H1 (cell line): ENCODE measurements around the gene SLC35A2.

Source experiments
- CTCF ChIP-seq, 3 experiments: IDR thresholded peaks; 1 replicate in 2 of 3; 2 replicates in 1 of 3; pipeline versions ENCODE4 v1.5.1 to v1.6.1; 2011; ENCODE audit warnings: low read length in 3 of 3, mild to moderate bottlenecking in 3 of 3, inconsistent platforms in 2 of 3, low read depth in 1 of 3, moderate library complexity in 1 of 3; ENCODE audit not compliant: insufficient read depth in 1 of 3; ENCODE audit errors: control extremely low read depth in 1 of 3
- SAP30 ChIP-seq: fragments of 300-600 bp; sonication (generic); IDR thresholded peaks from 2 replicates; pipeline ENCODE4 v1.7.1; 2012; ENCODE audit warnings: low read length, moderate library complexity, mild to moderate bottlenecking, inconsistent platforms; ENCODE audit not compliant: insufficient read depth, insufficient replicate concordance

DNA sequence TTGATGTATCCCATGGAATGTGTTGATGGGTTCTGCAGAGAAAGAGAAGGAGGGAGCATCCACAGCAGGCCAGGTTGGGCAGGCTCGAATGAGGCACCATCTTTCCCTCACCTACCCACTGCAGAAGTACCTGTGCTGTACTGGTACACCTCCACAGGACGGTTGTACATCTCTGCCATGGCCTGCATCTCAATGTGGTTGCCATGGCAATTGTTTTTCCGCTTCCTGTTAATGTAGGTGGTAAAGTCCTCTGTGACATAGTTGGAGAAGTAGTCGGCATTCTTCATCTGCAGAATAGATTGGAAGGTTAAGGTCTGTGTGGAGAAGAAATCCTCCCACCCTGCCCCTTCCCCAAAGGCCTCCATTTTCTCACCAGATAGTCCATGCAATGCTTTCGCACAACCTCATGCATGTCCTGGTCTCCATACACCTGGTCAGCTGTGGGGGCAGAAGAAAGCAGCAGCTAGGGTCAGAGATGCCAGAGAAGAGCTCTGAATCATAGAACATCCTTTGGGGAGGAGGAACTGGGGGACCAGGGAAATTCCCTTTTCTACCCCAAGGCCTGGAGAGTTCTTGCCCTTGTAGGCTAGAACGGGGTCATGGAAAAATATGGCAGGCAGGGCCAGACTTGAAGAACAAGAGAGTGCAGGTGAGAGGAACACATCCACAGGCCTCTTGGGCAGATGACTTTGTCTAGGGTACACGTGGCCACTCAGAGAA lies 23.3 kb upstream of the SLC35A2 start:
- no peak for TF ChIP-seq SAP30
- TF ChIP-seq CTCF (IDR thresholded peaks at IDR 0.05; ENCODE audit: control extremely low read depth in 1 of 3, insufficient read depth in 1 of 3, low read depth in 1 of 3, low read length in 3 of 3): no peak
